ENCODE results near the gene CLDN10. TPM values are rescaled to one million over a fixed set of nuclear protein-coding genes. Genes with fewer than 3 reads are reported as not detected.

The CLDN10 gene
- total RNA-seq, 1 donor from 2014 or later: not detected

- intact Hi-C loops (cut with DNase I): no loop called here
- DNase-seq (ENCODE audit: low spot score) (no peak), ATAC-seq (no peak)
Observed at GRCh38 chr13:95627590-95627989, 75.1 kb downstream of the CLDN10 start.

DNA sequence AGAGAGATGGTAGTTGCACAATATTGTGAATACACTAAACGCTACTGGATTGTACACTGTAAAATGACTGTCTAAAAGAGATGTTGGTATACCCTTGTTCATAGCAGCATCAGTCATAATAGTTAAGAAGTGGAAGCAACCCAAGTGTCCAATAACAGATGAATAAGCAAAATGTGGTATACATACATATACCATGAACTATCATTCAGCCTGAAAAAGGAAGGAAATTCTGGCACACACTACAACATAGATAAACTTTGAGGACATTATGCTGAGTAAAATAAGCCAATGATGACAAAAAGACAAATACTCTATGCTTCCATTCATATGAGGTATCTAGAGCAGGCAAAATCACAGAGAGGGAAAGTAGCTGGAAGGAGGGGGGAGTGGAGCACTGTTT is 76.0 kb downstream of the CLDN10 start:
- intact Hi-C loops (cut with DNase I): no loop called here
- no peak for DNase-seq (ENCODE audit: low spot score)
- ATAC-seq: no peak

GRCh38 chr13:95629071-95629470 is 76.6 kb downstream of the CLDN10 start:
- DNase-seq (ENCODE audit: low spot score) (no peak), ATAC-seq (no peak)
- intact Hi-C loops (cut with DNase I): no loop called here

Other genes starting within 250 kb of the CLDN10 start
- 34.5 TPM for gene DZIP1, start 92.0 kb downstream of the CLDN10 start, total RNA-seq
- 49.9 TPM for gene DNAJC3, start 124.4 kb downstream of the CLDN10 start, total RNA-seq

All from sciatic nerve (tissue), 2 donors.